ENCODE data around the gene TSTD2.
A peak's percentile ranks its signal among the peaks of the same experiment; 100 is the strongest.

Gene TSTD2

DNA sequence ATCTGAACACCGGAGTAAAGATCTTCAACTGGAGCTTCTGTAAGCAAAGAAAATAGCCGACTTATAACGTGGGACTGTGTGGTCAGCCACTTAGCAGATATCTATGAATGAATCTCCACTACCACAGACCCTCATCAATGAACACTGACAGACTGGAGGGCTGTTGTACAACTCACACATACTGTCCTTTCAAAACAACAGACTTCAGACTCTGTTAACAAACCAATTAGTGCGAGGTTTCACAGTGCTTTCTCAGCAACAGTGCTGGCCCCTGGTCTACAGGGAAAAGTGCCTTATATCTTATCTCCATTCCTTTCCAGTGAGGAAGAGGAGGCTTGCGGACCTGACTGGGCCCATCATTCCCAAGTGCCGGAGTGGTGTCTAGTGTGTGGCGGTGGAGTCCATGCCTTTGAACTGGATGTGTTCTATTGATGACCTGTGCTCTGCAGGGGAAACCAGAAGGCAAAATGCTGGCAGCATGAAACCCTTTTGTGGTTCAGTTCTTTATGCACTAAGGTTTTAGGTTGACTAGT lies 33.8 kb downstream of the TSTD2 start:
- TF ChIP-seq EZH2phosphoT487 (IDR thresholded peaks at IDR 0.05; ENCODE audit: borderline replicate concordance, low read length) = no peak
- TF ChIP-seq, protein P1, sequence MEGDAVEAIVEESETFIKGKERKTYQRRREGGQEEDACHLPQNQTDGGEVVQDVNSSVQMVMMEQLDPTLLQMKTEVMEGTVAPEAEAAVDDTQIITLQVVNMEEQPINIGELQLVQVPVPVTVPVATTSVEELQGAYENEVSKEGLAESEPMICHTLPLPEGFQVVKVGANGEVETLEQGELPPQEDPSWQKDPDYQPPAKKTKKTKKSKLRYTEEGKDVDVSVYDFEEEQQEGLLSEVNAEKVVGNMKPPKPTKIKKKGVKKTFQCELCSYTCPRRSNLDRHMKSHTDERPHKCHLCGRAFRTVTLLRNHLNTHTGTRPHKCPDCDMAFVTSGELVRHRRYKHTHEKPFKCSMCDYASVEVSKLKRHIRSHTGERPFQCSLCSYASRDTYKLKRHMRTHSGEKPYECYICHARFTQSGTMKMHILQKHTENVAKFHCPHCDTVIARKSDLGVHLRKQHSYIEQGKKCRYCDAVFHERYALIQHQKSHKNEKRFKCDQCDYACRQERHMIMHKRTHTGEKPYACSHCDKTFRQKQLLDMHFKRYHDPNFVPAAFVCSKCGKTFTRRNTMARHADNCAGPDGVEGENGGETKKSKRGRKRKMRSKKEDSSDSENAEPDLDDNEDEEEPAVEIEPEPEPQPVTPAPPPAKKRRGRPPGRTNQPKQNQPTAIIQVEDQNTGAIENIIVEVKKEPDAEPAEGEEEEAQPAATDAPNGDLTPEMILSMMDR (IDR thresholded peaks at IDR 0.05; ENCODE audit: low read depth, low read length, poor library complexity, severe bottlenecking) = no peak
- H3K4me3 ChIP-seq (ENCODE audit: low read length) = no peak overlapping the region
- no peak overlapping the region for H3K27ac ChIP-seq (ENCODE audit: low read depth, low read length)

DNA sequence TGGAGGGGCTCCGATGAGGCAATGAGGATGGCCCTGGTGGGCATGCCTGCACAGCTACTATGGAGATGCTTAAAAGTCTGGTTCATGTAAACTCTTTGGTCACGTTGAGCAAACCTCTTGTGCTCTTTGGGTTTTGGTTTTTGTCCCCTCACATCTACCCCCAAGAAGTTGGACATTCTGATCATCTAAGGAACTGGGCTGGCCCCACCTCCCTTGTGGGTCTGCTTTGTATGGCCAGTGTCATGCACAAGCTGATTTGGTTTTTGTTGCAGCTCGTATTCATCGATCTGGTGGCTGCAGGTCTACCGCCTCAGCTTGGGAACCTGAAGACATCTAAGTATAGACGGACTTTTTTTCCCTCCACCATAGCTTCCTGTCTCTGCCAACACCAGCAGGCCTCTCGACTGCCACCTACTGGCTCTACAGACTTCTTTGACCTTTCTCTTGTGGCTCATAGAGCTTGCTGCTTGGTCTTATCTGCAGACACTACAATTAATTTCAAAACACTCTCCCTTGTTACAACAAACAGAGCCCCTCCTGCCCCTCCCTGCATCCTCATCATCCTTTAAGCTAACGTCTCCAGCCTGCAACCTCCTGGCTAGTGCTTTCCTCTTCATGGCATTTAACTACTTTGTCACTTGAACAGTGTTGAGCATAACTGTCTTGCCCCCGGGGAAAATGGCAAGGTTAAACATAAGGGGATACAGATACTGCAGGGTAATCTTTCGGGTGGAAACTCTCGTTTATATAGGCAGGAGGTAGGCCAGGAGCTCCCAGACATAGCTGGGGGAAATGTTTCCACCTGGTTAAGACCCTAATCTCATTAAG lies 34.5 kb downstream of the TSTD2 start:
- Histone ChIP-seq H3K27ac (ENCODE audit: low read depth, low read length) (no peak overlapping the region), H3K4me2 (ENCODE audit: low read length) (0 out of 2 replicates have a peak overlapping the region, but pooled peaks have one; percentile 4)

More for the DNA sequence above, 33.8 kb downstream of the TSTD2 start:
- Histone ChIP-seq H3F3A (ENCODE audit: control insufficient read depth, insufficient read depth) (no peaks in the 10 kb centered on the region), H4K20me1 (ENCODE audit: control insufficient read depth, insufficient read depth, low read depth, low read length) (0 out of 2 replicates have a peak, but pooled peaks cover 4% of the 10 kb centered on the region), H3K27me3 (ENCODE audit: control insufficient read depth, low read length) (no peaks in the 10 kb centered on the region), H3K9me3 (ENCODE audit: control insufficient read depth, insufficient read depth, low read length) (no peaks in the 10 kb centered on the region), H3K4me1 (ENCODE audit: control insufficient read depth, low read length) (peaks cover 6% of the 10 kb centered on the region; the same call in 1 of the 2 replicates), H3K79me2 (ENCODE audit: control insufficient read depth, low read length) (no peaks in the 10 kb centered on the region), H3K36me3 (ENCODE audit: control insufficient read depth, low read length) (peaks cover 48% of the 10 kb centered on the region), H3K4me2 (ENCODE audit: low read length) (no peak overlapping the region), H3K9me2 (replicated peaks; ENCODE audit: control insufficient read depth, low read length) (no peaks in the 10 kb centered on the region)

DNA sequence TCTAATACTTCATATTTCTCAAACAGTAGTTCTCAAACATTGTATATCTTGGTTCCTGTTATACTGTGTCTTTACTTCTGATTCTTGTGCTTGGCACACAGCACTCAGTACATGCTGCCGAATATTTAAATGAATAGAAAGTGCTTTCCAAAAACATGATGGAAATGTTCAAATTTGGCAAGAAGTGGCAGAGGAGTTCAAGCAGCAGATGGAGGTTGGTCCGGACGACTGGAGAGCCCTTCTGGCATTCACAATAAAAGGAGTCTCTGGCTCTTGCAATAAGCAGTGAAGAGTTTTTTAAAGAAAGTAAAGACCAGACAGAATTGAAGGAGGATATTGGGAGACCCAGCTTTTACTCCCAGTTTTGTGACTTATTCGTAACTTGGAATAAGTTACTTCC lies 36.3 kb downstream of the TSTD2 start:
- peaks cover 6% of the 10 kb centered on the region; the same call in 1 of the 2 replicates for H3K4me1 ChIP-seq (ENCODE audit: control insufficient read depth, low read length)
- H3K9me3 ChIP-seq (ENCODE audit: control insufficient read depth, insufficient read depth, low read length) = no peaks in the 10 kb centered on the region
- no peak overlapping the region for H3K27ac ChIP-seq (ENCODE audit: low read depth, low read length)
- peaks cover 10% of the 10 kb centered on the region; the same call in 1 of the 2 replicates for H3K27me3 ChIP-seq (ENCODE audit: control insufficient read depth, low read length)
- H3K36me3 ChIP-seq (ENCODE audit: control insufficient read depth, low read length) = peaks cover 23% of the 10 kb centered on the region
- TF ChIP-seq EZH2phosphoT487 (IDR thresholded peaks at IDR 0.05; ENCODE audit: borderline replicate concordance, low read length) = no peak
- TF ChIP-seq, protein P1 (IDR thresholded peaks at IDR 0.05; ENCODE audit: low read depth, low read length, poor library complexity, severe bottlenecking) = no peak
- no peak overlapping the region for H3K4me2 ChIP-seq (ENCODE audit: low read length)
- H3K79me2 ChIP-seq (ENCODE audit: control insufficient read depth, low read length) = no peaks in the 10 kb centered on the region
- no peak overlapping the region for H3K4me3 ChIP-seq (ENCODE audit: low read length)
- no peaks in the 10 kb centered on the region for H3F3A ChIP-seq (ENCODE audit: control insufficient read depth, insufficient read depth)
- H3K9me2 ChIP-seq (replicated peaks; ENCODE audit: control insufficient read depth, low read length) = no peaks in the 10 kb centered on the region
- 0 out of 2 replicates have a peak, but pooled peaks cover 4% of the 10 kb centered on the region for H4K20me1 ChIP-seq (ENCODE audit: control insufficient read depth, insufficient read depth, low read depth, low read length)

More for the DNA sequence above, 34.5 kb downstream of the TSTD2 start:
- Histone ChIP-seq H3K4me3 (ENCODE audit: low read length) (no peak overlapping the region), H3K27me3 (ENCODE audit: control insufficient read depth, low read length) (no peaks in the 10 kb centered on the region), H3F3A (ENCODE audit: control insufficient read depth, insufficient read depth) (no peaks in the 10 kb centered on the region), H3K9me3 (ENCODE audit: control insufficient read depth, insufficient read depth, low read length) (no peaks in the 10 kb centered on the region), H3K79me2 (ENCODE audit: control insufficient read depth, low read length) (no peaks in the 10 kb centered on the region), H3K4me1 (ENCODE audit: control insufficient read depth, low read length) (peaks cover 6% of the 10 kb centered on the region; the same call in 1 of the 2 replicates), H3K9me2 (replicated peaks; ENCODE audit: control insufficient read depth, low read length) (no peaks in the 10 kb centered on the region), H4K20me1 (ENCODE audit: control insufficient read depth, insufficient read depth, low read depth, low read length) (0 out of 2 replicates have a peak, but pooled peaks cover 4% of the 10 kb centered on the region), H3K36me3 (ENCODE audit: control insufficient read depth, low read length) (peaks cover 41% of the 10 kb centered on the region)
- TF ChIP-seq, protein P1 (IDR thresholded peaks at IDR 0.05; ENCODE audit: low read depth, low read length, poor library complexity, severe bottlenecking) = peak; percentile 89
- TF ChIP-seq EZH2phosphoT487 (IDR thresholded peaks at IDR 0.05; ENCODE audit: borderline replicate concordance, low read length) = no peak
